HG02763 (cell line): ENCODE results near the gene HS3ST5.
A peak's percentile ranks its signal among the peaks of the same experiment; 100 is the strongest.
"Not testable (repeated sequence)": the region's sequence is repeated elsewhere in the genome, so short reads cannot be mapped to it uniquely, and the experiment has no call there.

Experiments
- ATAC-seq: cut with Tn5 transposase; IDR thresholded peaks from one replicate; pipeline ENCODE4 v1.9.1; 2021; ENCODE audit warnings: mild to moderate bottlenecking, moderate library complexity; ENCODE audit not compliant: unreplicated experiment

The HS3ST5 gene

GRCh38 chr6:114108119-114109002, 234.5 kb downstream of the HS3ST5 start:
- ATAC-seq = peak; percentile 51

- no peak for ATAC-seq
Measured at GRCh38 chr6:114106020-114106419, 236.8 kb downstream of the HS3ST5 start.

GRCh38 chr6:114101255-114101654, 241.6 kb downstream of the HS3ST5 start:
- no peak for ATAC-seq

- no peak for ATAC-seq
Measured at GRCh38 chr6:114100215-114100994, 242.4 kb downstream of the HS3ST5 start.

- no peak for ATAC-seq
Measured at GRCh38 chr6:114096561-114097172, 246.2 kb downstream of the HS3ST5 start.

- no peak for ATAC-seq
Measured at GRCh38 chr6:114092943-114093342, 249.9 kb downstream of the HS3ST5 start.

GRCh38 chr6:114090626-114091025, 252.2 kb downstream of the HS3ST5 start:
- no peak for ATAC-seq

GRCh38 chr6:114087496-114087895, 255.3 kb downstream of the HS3ST5 start:
- no peak for ATAC-seq

GRCh38 chr6:114085211-114085610, 257.6 kb downstream of the HS3ST5 start:
- no peak for ATAC-seq

- no peak for ATAC-seq
Measured at GRCh38 chr6:114084327-114084890, 258.4 kb downstream of the HS3ST5 start.

- no peak for ATAC-seq
Measured at GRCh38 chr6:114083251-114083650, 259.6 kb downstream of the HS3ST5 start.

- ATAC-seq = no peak
Measured at GRCh38 chr6:114081730-114082129, 261.1 kb downstream of the HS3ST5 start.

- no peak for ATAC-seq
Measured at GRCh38 chr6:114080891-114081510, 261.8 kb downstream of the HS3ST5 start.

- not testable (repeated sequence) for ATAC-seq
Measured at GRCh38 chr6:114080410-114080809, 262.4 kb downstream of the HS3ST5 start.

- ATAC-seq = no peak
Measured at GRCh38 chr6:114075777-114076176, 267.0 kb downstream of the HS3ST5 start.

GRCh38 chr6:114075300-114075699, 267.5 kb downstream of the HS3ST5 start:
- ATAC-seq = no peak

- no peak for ATAC-seq
Measured at GRCh38 chr6:114068771-114069170, 274.1 kb downstream of the HS3ST5 start.

GRCh38 chr6:114068116-114068515, 274.7 kb downstream of the HS3ST5 start:
- ATAC-seq = no peak

- peak; percentile 46 for ATAC-seq
Measured at GRCh38 chr6:114064862-114065261, 278.0 kb downstream of the HS3ST5 start.

- ATAC-seq = no peak
Measured at GRCh38 chr6:114063956-114064355, 278.9 kb downstream of the HS3ST5 start.

- no peak for ATAC-seq
Measured at GRCh38 chr6:114062199-114062598, 280.6 kb downstream of the HS3ST5 start.
